HG03039 (cell line): ENCODE results near the gene NGEF.

Experiments
- ATAC-seq: cut with Tn5 transposase; IDR thresholded peaks from one replicate; pipeline ENCODE4 v1.9.1; 2021; ENCODE audit warnings: mild to moderate bottlenecking, moderate library complexity; ENCODE audit not compliant: unreplicated experiment

The NGEF gene

DNA sequence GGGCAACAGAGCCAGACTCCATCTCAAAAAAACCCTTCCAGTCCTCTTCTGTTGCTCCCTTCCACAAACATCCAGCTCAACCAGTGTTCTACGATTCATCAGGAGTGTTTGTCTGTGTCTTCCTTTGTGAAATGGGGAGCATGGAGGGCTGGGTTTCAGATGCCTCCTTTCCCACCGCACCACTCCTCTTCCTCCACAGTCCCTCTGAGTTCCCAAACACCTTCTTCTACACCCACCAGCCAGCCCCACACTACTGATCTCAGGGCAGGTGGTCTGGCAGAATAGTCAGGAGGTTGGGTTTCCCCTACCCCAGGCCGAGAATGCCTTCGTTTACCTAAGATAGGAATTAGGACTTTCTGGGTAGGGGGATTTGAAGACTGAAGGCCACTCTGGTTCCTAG is 36.9 kb downstream of the NGEF start:
- no peak for ATAC-seq

DNA sequence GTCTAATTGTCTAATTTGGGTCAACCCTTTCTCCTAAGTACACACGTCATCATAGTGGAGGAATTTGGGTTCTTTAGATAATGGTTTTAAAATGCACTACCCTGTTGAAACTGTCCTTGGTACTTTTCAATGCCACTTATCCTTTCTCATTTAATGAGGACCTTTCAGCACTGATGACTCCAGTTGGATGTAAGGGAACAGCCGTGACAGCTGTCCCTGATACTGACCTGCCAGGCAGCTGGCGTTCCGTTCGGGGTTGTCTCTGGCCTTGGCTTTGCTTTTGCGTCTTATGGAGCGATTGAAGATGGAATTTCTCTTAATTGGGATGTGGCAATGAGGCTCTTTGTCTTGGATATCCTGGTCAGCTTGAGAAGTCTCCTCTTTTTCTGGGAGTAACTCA is 38.7 kb downstream of the NGEF start:
- ATAC-seq = no peak

DNA sequence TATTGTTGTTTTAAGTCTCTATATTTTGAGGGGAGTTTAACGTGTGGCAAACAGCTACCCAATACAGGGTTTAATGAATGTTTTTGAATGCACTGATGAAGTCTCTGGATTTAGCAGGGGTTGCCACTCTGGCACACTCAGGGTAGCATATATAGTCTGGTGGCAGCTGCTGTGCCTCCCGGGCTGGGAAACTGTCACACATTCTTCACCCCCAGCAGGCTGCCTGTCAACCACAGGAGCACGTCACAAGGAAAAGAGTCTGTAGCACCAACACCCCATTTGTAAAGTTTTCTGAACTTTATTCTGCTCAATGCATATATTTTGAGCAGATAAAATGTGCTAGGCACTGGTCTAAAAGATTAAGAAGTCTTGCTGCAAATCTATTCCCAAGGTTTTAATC is 39.3 kb downstream of the NGEF start:
- no peak for ATAC-seq

DNA sequence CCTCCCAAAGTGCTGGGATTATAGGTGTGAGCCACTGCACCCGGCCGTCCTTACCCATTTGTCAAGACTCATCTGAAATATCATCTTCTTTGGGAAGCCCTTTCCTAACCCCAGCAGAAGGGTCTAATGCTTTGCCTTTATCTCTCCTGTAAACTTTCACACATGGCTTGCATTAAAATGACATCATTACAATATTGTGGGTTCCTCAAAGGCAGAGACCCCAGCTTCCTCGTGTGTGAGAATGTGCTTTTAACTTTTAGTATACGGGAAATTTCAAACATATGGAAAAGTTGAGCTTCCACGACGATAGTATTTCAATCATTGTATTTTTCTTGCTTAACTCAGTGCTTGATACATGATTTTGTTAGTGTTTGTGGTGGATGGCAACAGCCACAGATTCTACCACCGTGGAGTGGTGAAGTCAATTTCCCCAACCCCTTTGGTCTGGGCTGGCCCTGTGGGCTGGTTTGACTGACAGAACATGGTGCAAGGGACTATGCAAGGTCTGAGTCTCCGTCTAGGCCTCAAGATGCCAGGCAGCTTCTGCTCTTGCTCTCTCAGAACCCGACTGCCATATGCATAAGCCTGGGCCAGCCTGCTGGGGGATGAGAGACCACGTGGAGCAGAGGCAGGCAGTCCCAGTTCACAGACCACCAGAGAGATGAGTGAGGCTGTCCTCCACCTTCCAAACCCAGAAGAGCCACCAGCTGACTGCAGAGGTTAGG is 39.9 kb downstream of the NGEF start:
- ATAC-seq = no peak

DNA sequence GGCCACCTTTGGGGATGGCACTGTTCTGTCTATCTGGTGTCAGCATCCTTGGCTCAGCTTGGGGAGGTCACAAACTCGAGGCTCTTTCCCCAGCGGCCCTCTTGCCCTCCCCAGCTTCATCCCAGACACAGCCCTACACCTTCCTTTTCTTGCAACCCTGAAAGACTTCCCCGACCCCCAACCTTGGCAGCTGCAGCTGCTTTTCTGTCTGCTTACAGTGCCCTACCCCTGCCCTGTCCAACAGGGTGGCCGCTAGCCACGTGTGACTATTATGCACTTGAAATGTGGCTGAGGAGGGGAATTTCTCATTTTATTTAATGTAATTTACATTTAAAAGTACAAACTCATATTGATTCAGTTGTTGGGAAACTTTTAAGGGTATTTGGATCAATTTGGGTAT is 41.3 kb downstream of the NGEF start:
- ATAC-seq = no peak

DNA sequence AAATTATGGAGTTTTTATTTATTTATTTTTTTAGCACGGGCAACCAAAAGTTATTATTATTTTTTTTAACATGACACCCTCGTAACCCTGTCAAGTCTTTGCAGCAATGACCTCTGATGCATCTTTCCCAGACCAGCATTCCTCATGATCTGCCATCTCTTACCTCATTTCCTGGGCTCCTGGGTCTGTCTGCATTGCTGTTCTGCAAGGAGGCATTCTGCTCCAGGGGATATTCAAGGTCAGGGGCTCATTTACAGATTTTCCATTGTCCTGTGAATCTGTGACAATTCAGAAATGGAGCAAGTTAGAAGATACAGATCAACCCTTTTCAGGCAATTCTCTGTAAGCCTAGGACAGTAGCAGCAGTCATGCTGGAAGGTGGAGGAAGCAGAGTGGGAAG is 43.0 kb downstream of the NGEF start:
- ATAC-seq = no peak

DNA sequence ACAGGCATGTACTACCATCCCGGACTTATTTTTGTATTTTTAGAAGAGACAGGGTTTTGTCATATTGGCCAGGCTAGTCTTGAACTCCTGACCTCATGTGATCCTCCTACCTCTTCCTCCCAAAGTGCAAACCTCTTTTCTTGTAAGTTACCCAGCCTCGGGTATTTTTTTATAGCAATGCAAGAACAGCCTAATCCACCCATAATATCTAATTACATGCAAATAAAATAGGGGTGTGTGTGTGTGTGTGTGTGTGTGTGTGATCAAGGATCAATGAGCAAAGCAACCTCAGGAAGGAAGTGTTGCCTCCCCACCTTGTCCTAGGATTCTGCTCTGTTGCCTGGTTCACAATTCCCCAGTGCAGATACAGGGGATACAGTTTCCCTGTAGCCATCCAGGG is 45.6 kb downstream of the NGEF start:
- ATAC-seq = no peak

DNA sequence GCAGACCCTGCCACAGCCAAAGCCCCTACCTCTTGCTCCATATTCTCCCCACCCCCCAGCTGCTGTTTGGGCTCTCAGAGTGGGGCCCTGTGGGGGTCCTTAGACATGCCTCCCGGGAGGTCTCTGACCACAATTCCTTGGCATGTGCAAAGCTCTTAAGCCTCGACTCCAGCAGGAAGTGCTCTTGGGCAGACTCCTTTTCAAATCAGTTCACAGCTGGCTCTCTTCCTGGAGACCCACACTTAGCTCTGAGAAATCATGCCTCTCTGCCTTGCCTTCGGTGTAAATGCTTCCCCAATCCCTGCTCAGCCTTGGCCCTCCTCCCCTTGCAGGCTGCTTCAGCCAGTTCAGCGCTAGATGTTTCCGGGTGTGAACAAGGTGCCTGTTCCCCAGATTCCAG is 46.9 kb downstream of the NGEF start:
- ATAC-seq = no peak

DNA sequence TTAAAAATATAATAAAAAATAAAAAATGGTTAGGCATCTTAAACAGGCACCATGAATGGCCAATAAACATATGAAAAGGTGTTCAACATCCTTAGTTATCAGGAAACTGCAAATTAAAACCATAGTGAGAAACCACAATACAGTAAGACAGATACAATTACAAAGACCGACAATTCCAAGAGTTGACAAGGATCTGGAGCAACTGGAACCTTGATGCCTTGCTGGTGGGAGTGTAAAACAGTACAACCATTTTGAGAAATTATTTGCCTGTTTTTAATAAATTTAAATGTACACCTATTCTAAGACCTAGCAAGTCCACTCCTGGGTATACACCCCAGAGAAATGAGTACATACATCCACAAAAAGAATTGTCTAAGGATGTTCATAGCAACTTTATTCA is 49.1 kb downstream of the NGEF start:
- no peak for ATAC-seq

DNA sequence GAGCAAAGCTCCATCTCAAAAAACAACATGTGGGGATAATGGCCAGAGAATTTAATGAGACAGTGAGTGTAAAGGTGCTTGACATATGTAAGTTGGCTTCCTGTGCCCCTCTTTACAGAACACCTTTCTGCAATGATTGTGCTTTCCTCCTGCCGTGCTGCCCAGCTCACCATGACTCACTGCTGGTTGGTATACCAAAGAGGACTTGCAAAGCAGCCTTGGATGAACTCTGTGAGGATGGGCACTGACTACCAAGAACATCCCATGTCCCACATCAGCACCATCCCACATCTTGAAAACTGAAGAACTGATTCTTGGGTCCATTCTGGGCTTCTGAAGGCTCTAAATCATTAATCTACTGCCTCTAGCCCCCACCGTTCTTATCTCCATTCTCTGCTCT is 52.2 kb downstream of the NGEF start:
- ATAC-seq = no peak

DNA sequence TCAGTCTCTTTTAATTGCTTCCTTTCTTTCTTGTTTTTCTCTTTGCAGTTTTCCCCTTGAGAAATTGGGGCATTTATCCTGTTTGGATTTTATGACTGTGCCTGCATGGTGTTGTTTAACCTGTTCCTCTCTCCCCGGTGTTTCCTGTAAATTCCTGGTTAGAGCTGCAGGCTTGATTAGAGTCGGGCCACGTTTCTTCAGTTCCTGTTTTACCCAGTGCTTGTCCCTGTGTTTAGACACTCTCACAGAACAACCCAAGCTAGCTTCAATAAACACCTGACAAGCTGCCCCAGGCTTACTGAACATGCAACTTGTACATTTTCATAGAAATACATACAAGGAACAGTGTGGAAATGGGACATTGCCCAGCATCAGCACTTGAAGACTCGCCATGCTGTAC is 53.9 kb downstream of the NGEF start:
- ATAC-seq = no peak

DNA sequence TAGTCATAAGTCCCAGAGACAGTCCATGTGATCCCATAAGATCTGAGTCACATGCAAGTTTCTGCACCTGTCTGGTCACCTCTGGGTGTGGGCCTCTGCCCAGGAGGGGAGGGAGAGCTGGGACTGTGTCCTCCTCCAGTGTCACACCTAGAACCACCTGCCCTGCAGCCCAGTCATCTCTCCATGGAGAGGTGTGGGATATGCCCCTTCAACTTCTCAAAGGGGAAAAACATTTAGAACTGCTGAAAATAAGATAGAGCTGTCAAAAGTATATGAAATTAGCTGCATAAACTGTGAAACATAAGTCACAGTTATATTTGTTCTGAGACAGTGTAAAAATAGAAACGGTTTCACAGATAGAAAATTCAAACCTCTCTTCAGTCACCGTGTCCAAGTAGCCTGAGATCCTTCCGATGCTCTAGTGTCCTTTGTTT is 55.4 kb downstream of the NGEF start:
- ATAC-seq = no peak

DNA sequence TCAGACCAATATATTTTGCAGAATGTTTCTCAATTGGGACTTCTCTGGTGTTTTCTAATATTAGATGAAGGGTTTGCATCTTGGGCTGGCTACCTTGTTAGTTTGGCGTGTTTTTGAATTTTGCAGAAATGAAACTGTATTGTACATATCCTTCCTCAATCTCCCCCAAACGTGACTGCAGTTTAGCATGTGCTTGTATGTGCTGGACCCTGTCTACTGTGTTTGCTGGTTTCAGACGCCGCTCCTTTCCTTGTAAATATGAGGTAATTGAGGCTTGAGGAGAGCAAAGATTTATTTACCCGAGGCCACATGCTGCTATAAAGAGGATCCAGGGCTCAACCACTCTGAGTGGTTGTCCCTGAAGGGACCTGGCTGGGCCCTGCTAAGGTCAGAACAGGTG is 57.2 kb downstream of the NGEF start:
- no peak for ATAC-seq

DNA sequence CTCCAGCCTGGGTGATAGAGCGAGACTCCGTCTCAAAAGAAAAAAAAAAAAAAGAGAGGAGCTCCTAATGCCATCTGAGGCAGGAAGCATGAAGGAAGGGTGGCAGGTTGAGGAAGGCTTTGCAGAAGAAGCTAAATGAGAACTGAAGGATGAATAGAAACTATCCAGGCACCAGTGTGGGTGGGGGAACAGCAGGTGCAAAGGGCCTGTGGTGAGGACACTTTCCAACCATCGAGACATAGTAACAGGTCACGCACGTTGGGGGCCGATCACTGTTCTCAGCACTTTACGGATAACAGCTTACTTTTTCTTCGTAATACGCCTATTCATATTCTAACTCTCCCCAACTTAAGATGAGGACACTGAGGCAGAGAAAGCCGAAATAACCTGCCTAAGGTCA is 58.4 kb downstream of the NGEF start:
- no peak for ATAC-seq

DNA sequence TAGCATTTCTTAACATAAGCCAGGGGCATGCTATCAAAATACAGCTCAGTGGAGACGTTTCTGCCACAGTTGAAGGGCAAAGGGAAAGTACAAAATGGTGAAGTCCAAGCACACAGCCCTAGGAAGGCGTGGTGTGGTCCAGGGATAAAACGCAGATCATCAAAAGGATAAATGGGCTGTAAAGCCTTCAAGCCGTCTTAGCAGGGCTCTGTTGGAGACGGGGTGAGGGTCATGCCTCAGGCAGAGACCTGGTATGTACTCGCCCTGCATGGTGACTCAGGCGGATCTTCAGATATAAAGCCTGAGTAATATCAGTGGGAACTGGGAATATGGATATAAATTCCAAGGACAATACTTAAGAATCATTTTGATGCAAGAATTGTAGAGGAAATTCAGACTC is 61.2 kb downstream of the NGEF start:
- no peak for ATAC-seq

DNA sequence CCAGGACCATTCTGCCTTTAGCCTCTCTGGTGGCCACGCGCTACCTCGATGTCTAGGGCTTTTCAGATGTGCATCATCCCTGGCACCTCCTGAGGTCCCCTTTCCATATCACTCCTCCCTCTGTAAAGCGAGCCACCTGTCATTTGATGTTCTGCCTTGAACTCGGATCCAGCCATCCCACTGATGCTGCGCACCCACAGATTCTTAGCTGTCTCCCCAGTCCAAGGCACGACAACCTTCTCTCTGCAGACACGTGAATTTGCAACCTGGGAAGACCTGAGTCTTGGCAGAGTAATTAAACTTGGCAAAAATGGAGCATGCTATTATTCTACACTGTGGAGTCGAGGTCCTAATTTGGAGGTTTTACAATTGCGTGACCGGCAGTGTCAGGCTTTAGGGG is 61.9 kb downstream of the NGEF start:
- no peak for ATAC-seq

DNA sequence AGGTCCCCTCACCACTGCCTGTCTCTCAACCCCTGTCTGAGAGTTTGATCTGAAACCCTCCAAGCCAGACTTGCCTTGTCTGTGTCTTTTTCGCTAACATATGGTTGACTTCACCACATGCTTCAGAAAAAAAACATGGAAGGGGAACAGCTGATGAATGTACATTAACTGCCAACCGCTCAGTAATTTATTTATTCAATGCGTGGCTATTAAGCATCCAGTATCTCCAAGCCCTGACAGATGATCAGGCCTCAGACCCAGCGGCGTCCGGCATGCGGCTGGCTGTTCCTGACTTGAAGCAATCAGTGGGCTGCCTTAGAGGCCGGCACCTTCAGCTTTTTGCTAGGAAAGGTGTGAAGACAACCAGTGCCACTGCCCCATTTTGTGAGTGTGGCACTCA is 62.3 kb downstream of the NGEF start:
- ATAC-seq = no peak

DNA sequence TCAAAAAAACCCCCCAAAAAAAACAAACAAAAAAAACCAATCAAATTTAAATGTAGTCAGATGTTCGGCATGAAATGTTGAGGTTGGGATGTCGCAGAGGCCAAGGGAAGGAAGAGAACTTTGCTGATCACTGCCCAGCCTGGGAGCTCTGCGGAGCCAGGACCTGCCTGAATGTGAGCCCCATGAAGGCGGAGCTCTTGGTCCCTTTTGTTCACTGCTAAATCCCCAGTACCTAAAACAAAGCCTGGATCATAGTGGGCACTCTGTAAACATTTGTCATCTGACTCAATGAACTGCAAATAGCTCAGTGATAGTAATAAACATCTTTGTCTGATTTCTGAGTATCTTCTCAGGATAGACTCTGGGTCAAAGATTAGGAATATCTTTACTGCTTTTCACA is 64.0 kb downstream of the NGEF start:
- ATAC-seq = no peak

DNA sequence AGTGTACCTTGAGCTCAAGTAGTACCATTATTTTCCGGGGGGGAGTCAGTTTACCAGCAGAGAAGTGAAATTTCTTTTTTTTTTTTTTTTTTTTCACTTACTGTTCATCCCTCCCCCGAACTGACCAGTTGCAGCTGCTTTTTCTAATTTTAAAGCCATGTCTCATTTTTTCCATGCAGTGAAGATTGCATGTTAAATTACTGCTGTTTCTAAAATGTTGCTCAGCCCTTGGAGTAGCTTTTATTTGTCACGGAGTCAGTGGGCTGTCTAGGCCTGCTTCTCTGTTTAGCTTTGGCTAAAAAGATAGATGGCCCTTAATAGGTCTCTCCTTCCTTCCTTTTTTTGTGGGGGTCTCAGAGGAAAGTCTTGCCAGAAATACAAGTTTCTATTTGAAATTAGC is 70.2 kb downstream of the NGEF start:
- no peak for ATAC-seq

DNA sequence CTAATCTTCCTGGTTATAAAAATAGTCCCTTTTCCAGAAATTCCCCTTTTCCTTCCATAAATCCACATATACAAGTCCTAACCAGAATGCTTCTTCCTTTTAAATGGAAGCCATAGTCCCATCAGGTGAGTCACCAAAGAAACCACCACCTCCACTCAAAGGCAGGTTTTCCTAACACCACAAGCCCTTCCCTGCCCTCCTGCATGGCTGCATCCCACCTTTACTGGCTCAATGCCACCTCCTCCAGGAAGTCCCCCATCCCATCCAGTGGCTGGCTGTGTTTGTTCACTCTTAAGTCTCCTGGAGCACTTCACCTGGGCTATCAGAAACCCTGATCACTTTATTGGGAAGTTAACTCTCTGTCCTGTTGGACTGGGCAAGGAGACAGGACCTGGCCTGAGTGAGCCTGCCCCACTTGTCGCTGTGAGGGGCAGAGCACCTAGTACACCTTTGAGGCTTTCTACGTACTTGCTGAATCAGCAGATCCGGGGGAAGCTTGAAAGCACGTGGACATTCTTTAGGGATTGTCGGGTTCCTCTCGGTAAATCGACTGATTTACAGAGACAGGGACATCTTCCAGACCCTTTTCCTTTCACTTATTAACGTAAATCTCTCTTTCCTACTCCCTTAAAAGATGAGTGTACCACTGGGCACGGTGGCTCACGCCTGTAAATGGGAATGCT is 71.0 kb downstream of the NGEF start:
- no peak for ATAC-seq

DNA sequence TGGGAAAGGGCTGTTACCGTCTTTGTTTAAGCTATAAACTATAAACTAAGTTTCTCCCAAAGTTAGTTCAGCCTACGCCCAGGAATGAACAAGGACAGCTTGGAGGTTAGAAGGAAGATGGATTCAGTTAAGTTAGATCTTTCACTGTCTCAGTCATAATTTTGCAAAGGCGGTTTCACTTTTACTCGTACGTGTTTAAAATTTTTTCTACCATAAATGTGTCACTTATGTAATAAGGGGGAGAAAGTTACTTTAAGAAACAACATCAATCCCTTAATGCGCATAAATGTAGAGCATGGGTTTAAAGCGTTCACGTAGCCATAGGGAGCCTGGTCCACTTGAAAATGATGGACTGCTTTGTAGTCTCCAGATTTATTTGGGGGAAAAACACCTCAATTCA is 71.7 kb downstream of the NGEF start:
- no peak for ATAC-seq

DNA sequence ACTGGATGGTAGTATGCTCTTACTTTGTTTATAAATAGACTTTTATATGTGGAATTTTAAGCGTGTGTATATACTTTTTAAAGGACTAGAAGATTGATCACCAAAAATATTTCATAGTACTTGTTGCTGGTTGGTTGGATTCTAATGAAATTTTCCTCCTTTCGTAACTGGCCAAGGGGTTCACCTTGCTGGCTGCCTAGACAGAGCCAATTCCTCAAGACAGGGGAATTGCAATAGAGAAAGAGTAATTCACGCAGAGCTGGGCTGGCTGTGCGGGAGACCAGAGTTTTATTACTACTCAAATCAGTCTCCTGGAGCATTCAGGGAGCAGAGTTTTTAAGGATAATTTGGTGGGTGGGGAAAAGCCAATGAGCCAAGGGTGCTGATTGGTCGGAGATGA is 72.3 kb downstream of the NGEF start:
- no peak for ATAC-seq
